Endodermal cell (in vitro differentiated cells): ENCODE measurements around the gene DENND10. TPM values are rescaled to one million over a fixed set of nuclear protein-coding genes. Genes with fewer than 3 reads are reported as not detected.

Source experiments
- DNase-seq: peaks from one replicate; pipeline ENCODE4 v3.0.0-alpha.2; 2017
- H3K27ac ChIP-seq: 2 replicates; pipeline ENCODE4 v1.5.1; 2013; ENCODE audit warnings: mild to moderate bottlenecking, low read depth, low read length, moderate library complexity
- H3K27me3 ChIP-seq: 2 replicates; pipeline ENCODE4 v1.6.1; 2013; ENCODE audit warnings: mild to moderate bottlenecking, low read length, moderate library complexity; ENCODE audit not compliant: insufficient read depth, control insufficient read depth, poor library complexity, severe bottlenecking
- H3K36me3 ChIP-seq: 2 replicates; pipeline ENCODE4 v1.7.0; 2013; ENCODE audit warnings: mild to moderate bottlenecking, low read length, moderate library complexity; ENCODE audit not compliant: control insufficient read depth, insufficient read depth
- H3K4me1 ChIP-seq: one replicate; pipeline ENCODE4 v1.7.0; 2013; ENCODE audit warnings: low read length; ENCODE audit not compliant: control insufficient read depth, insufficient read depth
- H3K4me3 ChIP-seq: 2 replicates; pipeline ENCODE4 v1.5.1; 2013; ENCODE audit warnings: mild to moderate bottlenecking, low read length, moderate library complexity
- H3K9ac ChIP-seq: 2 replicates; pipeline ENCODE4 v1.6.1; 2013; ENCODE audit warnings: mild to moderate bottlenecking, low read length, moderate library complexity; ENCODE audit not compliant: poor library complexity, severe bottlenecking; ENCODE audit errors: extremely low read depth
- H3K9me3 ChIP-seq: 2 replicates; pipeline ENCODE4 v1.6.1; 2013; ENCODE audit warnings: mild to moderate bottlenecking, low read length, moderate library complexity; ENCODE audit not compliant: control insufficient read depth
- H3K27ac Mint-ChIP-seq: 2 replicates; pipeline ENCODE4 v1.8.0; 2020; ENCODE audit warnings: mixed read lengths
- H3K27me3 Mint-ChIP-seq: 2 replicates; pipeline ENCODE4 v1.8.0; 2021; ENCODE audit warnings: mild to moderate bottlenecking, mixed read lengths; ENCODE audit not compliant: insufficient read depth
- H3K36me3 Mint-ChIP-seq: 2 replicates; pipeline ENCODE4 v1.8.0; 2020; ENCODE audit warnings: low read depth, mixed read lengths
- H3K4me1 Mint-ChIP-seq: 2 replicates; pipeline ENCODE4 v1.8.0; 2020; ENCODE audit warnings: mixed read lengths
- H3K4me3 Mint-ChIP-seq: 2 replicates; pipeline ENCODE4 v1.8.0; 2020; ENCODE audit warnings: mild to moderate bottlenecking, moderate library complexity, mixed read lengths
- H3K9me3 Mint-ChIP-seq: 2 replicates; pipeline ENCODE4 v1.8.0; 2020; ENCODE audit warnings: mild to moderate bottlenecking, mixed read lengths
- CTCF ChIP-seq: fragments of 200-600 bp; sonication (generic); conservative IDR thresholded peaks from 2 replicates; pipeline ENCODE4 v1.5.0; 2021; ENCODE audit warnings: antibody characterized with exemption, mild to moderate bottlenecking
- WGBS, 2 experiments: methylation state at CpG; one replicate each; pipeline versions ENCODE4 v1.1.5 to v1.1.7; 2013; ENCODE audit warnings: missing lambda C conversion rate in 2 of 2, mixed read lengths in 1 of 2; ENCODE audit not compliant: insufficient coverage in 1 of 2, insufficient read length in 1 of 2; 5-methylcytosine and 5-hydroxymethylcytosine counted together
- total RNA-seq, 2 donors: library from RNA; stranded (reverse); fragmentation: NEBNext Ultra II Directional in 1 of 2; extraction: Animal tissue kit (Norgen Biotek cat#: 25700) in 1 of 2; gene quantifications; 2 replicates in 1 of 2; 3 replicates in 1 of 2; pipeline ENCODE4 v1.2.1, GENCODE V29; 2021

Gene DENND10
- total RNA-seq, 2 donors from 2014 or later: 76.1 to 91.2 TPM

GRCh38 chr10:119119400-119119799 is 15.5 kb downstream of the DENND10 start:
- H3K27ac Mint-ChIP-seq: no peak overlapping the region
- H3K36me3 ChIP-seq: peaks cover 73% of the 10 kb centered on the region
- H3K36me3 Mint-ChIP-seq: peaks cover 73% of the 10 kb centered on the region
- 89 to 100% methylated on average over 1 of the region's 1 CpG for WGBS, 2 experiments
- TF ChIP-seq CTCF: no peak
- no peaks in the 10 kb centered on the region for H3K4me1 Mint-ChIP-seq
- H3K4me3 Mint-ChIP-seq: no peak overlapping the region
- H3K27ac ChIP-seq: no peak overlapping the region
- H3K4me3 ChIP-seq: no peak overlapping the region
- H3K27me3 ChIP-seq: no peaks in the 10 kb centered on the region
- H3K9me3 ChIP-seq: no peaks in the 10 kb centered on the region
- H3K9me3 Mint-ChIP-seq: no peaks in the 10 kb centered on the region
- no peak for DNase-seq
- H3K4me1 ChIP-seq: no peaks in the 10 kb centered on the region
- H3K27me3 Mint-ChIP-seq: no peaks in the 10 kb centered on the region
- H3K9ac ChIP-seq: no peak overlapping the region

- TF ChIP-seq CTCF: no peak
- H3K4me1 ChIP-seq: no peaks in the 10 kb centered on the region
- WGBS, 2 experiments: 93 to 96% methylated on average over 2 to 4 of the region's 4 CpGs
- Mint-ChIP-seq H3K4me1 (no peaks in the 10 kb centered on the region), H3K27me3 (no peaks in the 10 kb centered on the region), H3K27ac (no peak overlapping the region), H3K36me3 (peaks cover 74% of the 10 kb centered on the region), H3K4me3 (no peak overlapping the region), H3K9me3 (no peaks in the 10 kb centered on the region)
- H3K9ac ChIP-seq: no peak overlapping the region
- no peak for DNase-seq
- peaks cover 73% of the 10 kb centered on the region for H3K36me3 ChIP-seq
- H3K27ac ChIP-seq: no peak overlapping the region
- no peaks in the 10 kb centered on the region for H3K9me3 ChIP-seq
- no peak overlapping the region for H3K4me3 ChIP-seq
- H3K27me3 ChIP-seq: no peaks in the 10 kb centered on the region
These were observed 16.5 kb downstream of the DENND10 start for GRCh38 chr10:119120413-119120867.

- peaks cover 74% of the 10 kb centered on the region for H3K36me3 ChIP-seq
- no peak for DNase-seq
- no peaks in the 10 kb centered on the region for H3K27me3 Mint-ChIP-seq
- H3K4me3 Mint-ChIP-seq: no peak overlapping the region
- H3K9ac ChIP-seq: no peak overlapping the region
- TF ChIP-seq CTCF: no peak
- H3K27ac Mint-ChIP-seq: no peak overlapping the region
- H3K4me1 ChIP-seq: no peaks in the 10 kb centered on the region
- no peaks in the 10 kb centered on the region for H3K9me3 ChIP-seq
- no peak overlapping the region for H3K4me3 ChIP-seq
- H3K4me1 Mint-ChIP-seq: no peaks in the 10 kb centered on the region
- H3K27me3 ChIP-seq: no peaks in the 10 kb centered on the region
- WGBS, 2 experiments: 80 to 100% methylated on average over 1 to 2 of the region's 2 CpGs
- H3K9me3 Mint-ChIP-seq: no peaks in the 10 kb centered on the region
- H3K36me3 Mint-ChIP-seq: peaks cover 77% of the 10 kb centered on the region
- H3K27ac ChIP-seq: no peak overlapping the region
These were observed 17.0 kb downstream of the DENND10 start for GRCh38 chr10:119120875-119121274.
